GM23338 (cell line): ENCODE results near the gene SLC4A2. TPM values are rescaled to one million over a fixed set of nuclear protein-coding genes. Genes with fewer than 3 reads are reported as not detected.

Experiments used
- ATAC-seq: fragments of 200-7000 bp; cut with Tn5 transposase; 3 replicates; pipeline ENCODE4 v1.9.1; 2020
- DNase-seq: peaks from one replicate; pipeline ENCODE4 v3.0.0-alpha.2; 2015; ENCODE audit warnings: low spot score
- H2AFZ ChIP-seq: fragments of 200-600 bp; sonication (generic); 2 replicates; pipeline ENCODE4 v1.8.0; 2016; ENCODE audit warnings: antibody characterized with exemption, mild to moderate bottlenecking, moderate library complexity
- H3F3A ChIP-seq: fragments of 200-600 bp; sonication (generic); replicated peaks from 2 replicates; pipeline ENCODE4 v1.8.0; 2017; ENCODE audit warnings: antibody characterized with exemption, mixed run types, low read depth
- H3K27ac ChIP-seq: fragments of 200-600 bp; sonication (generic); 2 replicates; pipeline ENCODE4 v1.6.1; 2016; ENCODE audit warnings: low read depth
- H3K27me3 ChIP-seq: fragments of 200-600 bp; sonication (generic); 2 replicates; pipeline ENCODE4 v1.8.0; 2016; ENCODE audit warnings: mild to moderate bottlenecking, mixed run types, moderate library complexity; ENCODE audit not compliant: insufficient read depth
- H3K36me3 ChIP-seq: fragments of 200-600 bp; sonication (generic); 2 replicates; pipeline ENCODE4 v1.8.0; 2016; ENCODE audit warnings: mild to moderate bottlenecking; ENCODE audit not compliant: insufficient read depth
- H3K4me1 ChIP-seq: fragments of 200-600 bp; sonication (generic); 2 replicates; pipeline ENCODE4 v1.8.0; 2016; ENCODE audit warnings: mild to moderate bottlenecking, moderate library complexity; ENCODE audit not compliant: insufficient read depth
- H3K4me2 ChIP-seq: fragments of 200-600 bp; sonication (generic); 2 replicates; pipeline ENCODE4 v1.7.1; 2017; ENCODE audit warnings: mixed run types
- H3K4me3 ChIP-seq: fragments of 200-600 bp; sonication (generic); 2 replicates; pipeline ENCODE4 v1.6.1; 2016; ENCODE audit warnings: mixed run types
- H3K79me2 ChIP-seq: fragments of 200-600 bp; sonication (generic); replicated peaks from 2 replicates; pipeline ENCODE4 v1.8.0; 2017; ENCODE audit warnings: mild to moderate bottlenecking; ENCODE audit not compliant: insufficient read depth
- H3K9me2 ChIP-seq: fragments of 200-600 bp; sonication (generic); 2 replicates; pipeline ENCODE4 v1.8.0; 2017; ENCODE audit not compliant: insufficient read depth
- H4K20me1 ChIP-seq: fragments of 200-600 bp; sonication (generic); replicated peaks from 2 replicates; pipeline ENCODE4 v1.8.0; 2017; ENCODE audit warnings: mild to moderate bottlenecking; ENCODE audit not compliant: insufficient read depth
- H3K27ac Mint-ChIP-seq: 2 replicates; pipeline ENCODE4 v1.8.0; 2020; ENCODE audit warnings: inconsistent platforms, mild to moderate bottlenecking, moderate library complexity, mixed read lengths
- H3K27me3 Mint-ChIP-seq: 3 replicates; pipeline ENCODE4 v1.8.0; 2022; ENCODE audit warnings: low read depth, mild to moderate bottlenecking, moderate library complexity, mixed read lengths, inconsistent platforms; ENCODE audit not compliant: insufficient read depth, poor library complexity
- H3K36me3 Mint-ChIP-seq: 3 replicates; pipeline ENCODE4 v1.8.0; 2021; ENCODE audit warnings: low read depth, mild to moderate bottlenecking, inconsistent platforms, moderate library complexity, mixed read lengths
- H3K4me1 Mint-ChIP-seq: 3 replicates; pipeline ENCODE4 v1.8.0; 2020; ENCODE audit warnings: mild to moderate bottlenecking, inconsistent platforms, mixed read lengths
- H3K4me3 Mint-ChIP-seq: 3 replicates; pipeline ENCODE4 v1.8.0; 2021; ENCODE audit warnings: moderate library complexity, mild to moderate bottlenecking, inconsistent platforms, mixed read lengths
- H3K9me3 Mint-ChIP-seq: 3 replicates; pipeline ENCODE4 v1.8.0; 2020; ENCODE audit warnings: moderate library complexity, mild to moderate bottlenecking, inconsistent platforms, mixed read lengths
- CREB1 ChIP-seq: fragments of 250-450 bp; sonication (Bioruptor Pico); IDR thresholded peaks from 2 replicates; pipeline ENCODE4 v1.5.0; 2020; ENCODE audit warnings: low read depth, mild to moderate bottlenecking, moderate library complexity
- CTCF ChIP-seq, 2 experiments: fragments of 200-600 bp in 1 of 2; sonication (generic) in 1 of 2; conservative IDR thresholded peaks; 2 replicates each; pipeline versions ENCODE4 v1.5.1 to v1.6.1; 2016 to 2017; ENCODE audit warnings: antibody characterized with exemption in 2 of 2, low read depth in 2 of 2, mild to moderate bottlenecking in 2 of 2, moderate library complexity in 1 of 2
- ETS1 ChIP-seq: IDR thresholded peaks from 2 replicates; pipeline ENCODE4 v1.6.1; 2016; ENCODE audit warnings: antibody characterized with exemption
- EZH2 ChIP-seq: fragments of 200-600 bp; sonication (generic); IDR thresholded peaks from one replicate; pipeline ENCODE4 v1.8.0; 2017; ENCODE audit warnings: antibody characterized with exemption, mild to moderate bottlenecking, low read depth; ENCODE audit not compliant: unreplicated experiment
- JUNB ChIP-seq: IDR thresholded peaks from one replicate; pipeline ENCODE4 v1.6.1; 2016; ENCODE audit warnings: antibody characterized with exemption; ENCODE audit not compliant: unreplicated experiment
- NANOG ChIP-seq: IDR thresholded peaks from 2 replicates; pipeline ENCODE4 v1.6.1; 2016; ENCODE audit warnings: antibody characterized with exemption, borderline replicate concordance
- POLR2AphosphoS5 ChIP-seq: IDR thresholded peaks from 2 replicates; pipeline ENCODE4 v1.6.1; 2016; ENCODE audit warnings: antibody characterized with exemption, low read depth
- ZNF114 ChIP-seq: fragments of 250-450 bp; sonication (Bioruptor Pico); IDR thresholded peaks from 2 replicates; pipeline ENCODE4 v1.5.0; 2020; ENCODE audit warnings: mild to moderate bottlenecking, moderate library complexity
- ZNF331 ChIP-seq: fragments of 250-450 bp; sonication (Bioruptor Pico); IDR thresholded peaks from 2 replicates; pipeline ENCODE4 v1.5.0; 2020; ENCODE audit warnings: low read depth, mild to moderate bottlenecking, moderate library complexity
- ZNF462 ChIP-seq: fragments of 250-450 bp; sonication (Bioruptor Pico); IDR thresholded peaks from 2 replicates; pipeline ENCODE4 v1.5.0; 2020; ENCODE audit warnings: mild to moderate bottlenecking, moderate library complexity
- polyA plus RNA-seq: library from polyadenylated mRNA; unstranded; fragments of >200 nt; fragmentation: Nextera tagmentation; extraction: Ambion mirVana; gene quantifications from 2 replicates; pipeline ENCODE4 v1.2.1, GENCODE V29; 2016
- total RNA-seq: library from RNA; depleted of rRNA; stranded (reverse); fragments of >200 nt; shearing (Covaris generic); gene quantifications from 2 replicates; pipeline ENCODE4 v1.2.3, GENCODE V29; 2014

The SLC4A2 gene
- total and polyA plus RNA-seq, 2 experiments from 2014 or later: 64.8 to 106 TPM

- peaks cover 14% of the 10 kb centered on the region for H3K4me1 ChIP-seq
- H3K9me2 ChIP-seq: no peaks in the 10 kb centered on the region
- Mint-ChIP-seq H3K9me3 (peaks cover 4% of the 10 kb centered on the region; the same call in 2 of the 3 replicates), H3K36me3 (peaks cover 11% of the 10 kb centered on the region), H3K4me1 (peaks cover 30% of the 10 kb centered on the region), H3K27me3 (peaks cover 54% of the 10 kb centered on the region), H3K27ac (no peak overlapping the region; the same call in 1 of the 2 replicates), H3K4me3 (peak overlapping the region; percentile 66)
- H3K27me3 ChIP-seq: peaks cover 49% of the 10 kb centered on the region
- DNase-seq (peak; percentile 65), ATAC-seq (peak; percentile 30)
- no peaks in the 10 kb centered on the region for H4K20me1 ChIP-seq
- no peak for TF ChIP-seq CTCF (conservative IDR thresholded peaks at IDR 0.05; ENCODE audit: low read depth in 2 of 2)
- peak; percentile 1; the same call in 1 of the 2 replicates for TF ChIP-seq POLR2AphosphoS5
- no peaks in the 10 kb centered on the region; the same call in 1 of the 2 replicates for H3K36me3 ChIP-seq
- peak overlapping the region; percentile 90 for H2AFZ ChIP-seq
- H3F3A ChIP-seq: peaks cover 9% of the 10 kb centered on the region; the same call in 1 of the 2 replicates
- no peaks in the 10 kb centered on the region for H3K79me2 ChIP-seq
- H3K4me2 ChIP-seq: peak overlapping the region; percentile 77
- peak overlapping the region; percentile 47 for H3K4me3 ChIP-seq
- H3K27ac ChIP-seq: no peak overlapping the region
These were observed 40.8 kb upstream of the SLC4A2 start for GRCh38 chr7:151018421-151019129.

- Histone ChIP-seq H3K27ac (no peak overlapping the region), H2AFZ (peak overlapping the region; percentile 90), H3K4me3 (peak overlapping the region; percentile 47), H3F3A (peaks cover 8% of the 10 kb centered on the region; the same call in 1 of the 2 replicates), H3K79me2 (no peaks in the 10 kb centered on the region), H3K36me3 (no peaks in the 10 kb centered on the region; the same call in 1 of the 2 replicates), H3K4me1 (peaks cover 14% of the 10 kb centered on the region), H3K27me3 (peaks cover 49% of the 10 kb centered on the region), H4K20me1 (no peaks in the 10 kb centered on the region), H3K4me2 (peak overlapping the region; percentile 77; the same call in 1 of the 2 replicates), H3K9me2 (no peaks in the 10 kb centered on the region)
- Mint-ChIP-seq H3K9me3 (peaks cover 4% of the 10 kb centered on the region; the same call in 2 of the 3 replicates), H3K36me3 (peaks cover 11% of the 10 kb centered on the region), H3K27ac (no peak overlapping the region), H3K4me1 (peaks cover 30% of the 10 kb centered on the region), H3K27me3 (peaks cover 48% of the 10 kb centered on the region), H3K4me3 (peak overlapping the region; percentile 58)
- DNase-seq (no peak), ATAC-seq (peak; percentile 5; the same call in 2 of the 3 replicates)
- TF ChIP-seq ZNF114 (CRISPR knock-in tag) (no peak), NANOG (no peak), ZNF462 (CRISPR knock-in tag) (no peak), ETS1 (no peak), EZH2 (no peak), ZNF331 (CRISPR knock-in tag) (no peak), CREB1 (no peak), JUNB (no peak)
These were observed 40.3 kb upstream of the SLC4A2 start for GRCh38 chr7:151019130-151019447.
